ENCODE data around the gene PDE5A. TPM values are rescaled to one million over a fixed set of nuclear protein-coding genes. Genes with fewer than 3 reads are reported as not detected.

PDE5A gene
- total RNA-seq, 4 donors from 2014 or later = 154 to 208 (median 199) TPM

- Histone ChIP-seq H3K27me3 (no peaks in the 10 kb centered on the region), H3K36me3 (peaks cover 0 to 18% (median 6%) of the 10 kb centered on the region in 4 donors), H3K27ac (replicated peaks in 1 of 4) (peak overlapping the region; percentile 34 to 68 (median 50)), H3K9me3 (no peaks in the 10 kb centered on the region), H3K4me1 (peaks cover 0 to 40% (median 20%) of the 10 kb centered on the region in 4 donors), H3K4me3 (no peak overlapping the region)
- no peak for DNase-seq (ENCODE audit: extremely low spot score)
- TF ChIP-seq EP300 (IDR thresholded peaks at IDR 0.05) = no peak
- no peak for TF ChIP-seq POLR2A (IDR thresholded peaks at IDR 0.05; ENCODE audit: low read depth)
- TF ChIP-seq CTCF (IDR thresholded peaks at IDR 0.05) = no peak
- TF ChIP-seq POLR2AphosphoS5 (IDR thresholded peaks at IDR 0.05) = no peak
- WGBS = 56% methylated on average over 3 of the region's 3 CpGs
- intact Hi-C loops (cut with DNase I) = no loop called here
These were observed 48.3 kb downstream of the PDE5A start for GRCh38 chr4:119580293-119580692.

GRCh38 chr4:119579823-119580222, 48.8 kb downstream of the PDE5A start:
- Histone ChIP-seq H3K4me1 (peaks cover 0 to 40% (median 20%) of the 10 kb centered on the region in 4 donors), H3K9me3 (no peaks in the 10 kb centered on the region), H3K27me3 (no peaks in the 10 kb centered on the region), H3K27ac (replicated peaks in 1 of 4) (peak overlapping the region; percentile 34 to 68 (median 50)), H3K4me3 (no peak overlapping the region), H3K36me3 (peaks cover 0 to 18% (median 6%) of the 10 kb centered on the region in 4 donors)
- intact Hi-C loops (cut with DNase I) = no loop called here
- no peak for DNase-seq (ENCODE audit: extremely low spot score)
- WGBS = 60% methylated on average over 5 of the region's 5 CpGs
- no peak for TF ChIP-seq CTCF (IDR thresholded peaks at IDR 0.05)
- no peak for TF ChIP-seq EP300 (IDR thresholded peaks at IDR 0.05)
- TF ChIP-seq POLR2A (IDR thresholded peaks at IDR 0.05; ENCODE audit: low read depth) = no peak
- TF ChIP-seq POLR2AphosphoS5 (IDR thresholded peaks at IDR 0.05) = no peak

GRCh38 chr4:119570401-119570800, 58.2 kb downstream of the PDE5A start:
- 40% methylated on average over 5 of the region's 5 CpGs for WGBS

GRCh38 chr4:119564106-119564505, 64.5 kb downstream of the PDE5A start:
- intact Hi-C loops (cut with DNase I) = no loop called here
- TF ChIP-seq EP300 (IDR thresholded peaks at IDR 0.05) = no peak
- no peak for TF ChIP-seq POLR2A (IDR thresholded peaks at IDR 0.05; ENCODE audit: low read depth)
- TF ChIP-seq POLR2AphosphoS5 (IDR thresholded peaks at IDR 0.05) = no peak
- TF ChIP-seq CTCF (IDR thresholded peaks at IDR 0.05) = no peak
- Histone ChIP-seq H3K27me3 (no peaks in the 10 kb centered on the region), H3K27ac (replicated peaks in 1 of 4) (no peak overlapping the region), H3K36me3 (peaks cover 4 to 52% (median 24%) of the 10 kb centered on the region in 4 donors), H3K9me3 (peaks cover 0 to 20% (median 12%) of the 10 kb centered on the region in 4 donors), H3K4me1 (peaks cover 0 to 35% (median 33%) of the 10 kb centered on the region in 4 donors), H3K4me3 (no peak overlapping the region)
- no peak for DNase-seq (ENCODE audit: extremely low spot score)

More at GRCh38 chr4:119570401-119570800, 58.2 kb downstream of the PDE5A start:
- Histone ChIP-seq H3K36me3 (peaks cover 0 to 12% (median 0%) of the 10 kb centered on the region in 4 donors), H3K27me3 (no peaks in the 10 kb centered on the region), H3K9me3 (no peaks in the 10 kb centered on the region), H3K4me3 (peak overlapping the region in 1 of 4 donors; percentile 14), H3K4me1 (peaks cover 0 to 64% (median 47%) of the 10 kb centered on the region in 4 donors), H3K27ac (replicated peaks in 1 of 4) (peak overlapping the region; percentile 58 to 72 (median 70))
- TF ChIP-seq POLR2A (IDR thresholded peaks at IDR 0.05; ENCODE audit: low read depth) = no peak
- no peak for TF ChIP-seq EP300 (IDR thresholded peaks at IDR 0.05)
- no peak for TF ChIP-seq CTCF (IDR thresholded peaks at IDR 0.05)
- no peak for TF ChIP-seq POLR2AphosphoS5 (IDR thresholded peaks at IDR 0.05)
- intact Hi-C loops (cut with DNase I) = no loop called here
- no peak for DNase-seq (ENCODE audit: extremely low spot score)
